HG03280 (cell line): ENCODE data around the gene TSPY9.
"Not testable (repeated sequence)": the region's sequence is repeated elsewhere in the genome, so short reads cannot be mapped to it uniquely, and the experiment has no call there.

ENCODE experiments used
- ATAC-seq: cut with Tn5 transposase; IDR thresholded peaks from one replicate; pipeline ENCODE4 v1.9.1; 2021; ENCODE audit warnings: mild to moderate bottlenecking, moderate library complexity; ENCODE audit not compliant: unreplicated experiment

Gene TSPY9, protein sequence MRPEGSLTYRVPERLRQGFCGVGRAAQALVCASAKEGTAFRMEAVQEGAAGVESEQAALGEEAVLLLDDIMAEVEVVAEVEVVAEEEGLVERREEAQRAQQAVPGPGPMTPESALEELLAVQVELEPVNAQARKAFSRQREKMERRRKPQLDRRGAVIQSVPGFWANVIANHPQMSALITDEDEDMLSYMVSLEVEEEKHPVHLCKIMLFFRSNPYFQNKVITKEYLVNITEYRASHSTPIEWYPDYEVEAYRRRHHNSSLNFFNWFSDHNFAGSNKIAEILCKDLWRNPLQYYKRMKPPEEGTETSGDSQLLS

DNA sequence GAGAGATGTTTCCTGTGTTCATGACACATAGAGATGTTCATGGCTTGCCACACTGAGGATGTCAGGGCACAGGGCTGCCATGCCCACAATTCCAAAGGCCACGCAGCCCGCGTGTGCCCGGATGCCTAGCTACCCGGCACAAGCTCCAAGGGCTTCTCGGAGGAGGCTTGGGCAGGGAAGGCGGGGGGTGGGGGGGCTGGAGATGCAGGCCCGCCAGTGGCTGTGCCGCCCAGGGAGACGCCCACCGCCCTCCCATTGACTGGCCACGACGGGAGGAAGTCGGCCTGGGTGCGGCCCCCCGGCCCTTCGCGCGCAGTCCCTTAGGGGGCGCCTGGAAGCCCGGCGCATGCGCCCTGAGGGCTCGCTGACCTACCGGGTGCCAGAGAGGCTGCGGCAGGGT is at the start of gene TSPY9:
Gene TSPY9 (plus strand): TSS at position 301 of the 400 bp plus-strand sequence. CDS start 46 bp downstream, at position 347.
- ATAC-seq: not testable (repeated sequence)

DNA sequence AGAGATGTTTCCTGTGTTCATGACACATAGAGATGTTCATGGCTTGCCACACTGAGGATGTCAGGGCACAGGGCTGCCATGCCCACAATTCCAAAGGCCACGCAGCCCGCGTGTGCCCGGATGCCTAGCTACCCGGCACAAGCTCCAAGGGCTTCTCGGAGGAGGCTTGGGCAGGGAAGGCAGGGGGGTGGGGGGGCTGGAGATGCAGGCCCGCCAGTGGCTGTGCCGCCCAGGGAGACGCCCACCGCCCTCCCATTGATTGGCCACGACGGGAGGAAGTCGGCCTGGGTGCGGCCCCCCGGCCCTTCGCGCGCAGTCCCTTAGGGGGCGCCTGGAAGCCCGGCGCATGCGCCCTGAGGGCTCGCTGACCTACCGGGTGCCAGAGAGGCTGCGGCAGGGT is 20.4 kb upstream of the TSPY9 start, which contains the start of gene TSPY1:
Gene TSPY1 (plus strand): TSS at position 301 of the 400 bp plus-strand sequence. CDS start 46 bp downstream, at position 347.
- ATAC-seq: not testable (repeated sequence)

DNA sequence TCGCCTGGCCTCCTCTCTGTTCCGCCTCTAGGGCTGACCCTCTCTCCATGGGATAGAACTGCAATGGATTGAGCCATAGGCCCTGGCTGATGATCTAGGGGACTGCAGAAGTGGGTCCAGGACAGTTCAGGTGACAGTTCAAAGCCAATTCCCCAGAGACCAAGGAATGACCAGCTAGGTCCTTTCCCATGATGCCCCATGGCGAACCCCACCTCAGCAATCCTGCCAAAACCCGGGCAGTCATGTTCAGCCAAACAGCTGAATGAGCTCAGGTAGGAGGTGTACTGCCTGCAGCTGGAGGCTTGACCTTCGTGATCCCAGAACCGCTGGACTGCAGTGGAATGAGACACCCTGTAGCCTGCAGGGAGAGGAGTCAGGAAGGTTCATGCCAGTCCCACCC is 17.3 kb downstream of the TSPY9 start:
- not testable (repeated sequence) for ATAC-seq

DNA sequence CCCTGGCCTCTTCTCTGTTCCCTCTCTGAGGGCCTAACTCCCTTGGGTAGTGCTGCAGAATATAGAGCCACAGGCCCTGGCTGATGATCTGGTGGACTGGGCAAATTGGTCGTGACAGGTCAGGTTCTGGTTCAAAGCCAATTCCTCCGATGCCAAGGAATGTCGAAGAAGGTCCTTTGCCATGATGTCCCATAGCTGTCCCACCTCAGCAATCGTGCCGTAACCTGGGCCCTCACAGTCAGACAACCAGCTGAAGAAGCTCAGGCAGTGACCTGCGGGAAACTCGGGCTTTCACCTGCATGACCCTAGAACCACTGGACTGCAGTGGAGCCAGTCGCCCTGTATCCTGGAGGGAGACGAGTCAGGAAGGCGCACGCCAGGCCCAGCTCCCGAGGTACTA is 29.2 kb downstream of the TSPY9 start:
- not testable (repeated sequence) for ATAC-seq

DNA sequence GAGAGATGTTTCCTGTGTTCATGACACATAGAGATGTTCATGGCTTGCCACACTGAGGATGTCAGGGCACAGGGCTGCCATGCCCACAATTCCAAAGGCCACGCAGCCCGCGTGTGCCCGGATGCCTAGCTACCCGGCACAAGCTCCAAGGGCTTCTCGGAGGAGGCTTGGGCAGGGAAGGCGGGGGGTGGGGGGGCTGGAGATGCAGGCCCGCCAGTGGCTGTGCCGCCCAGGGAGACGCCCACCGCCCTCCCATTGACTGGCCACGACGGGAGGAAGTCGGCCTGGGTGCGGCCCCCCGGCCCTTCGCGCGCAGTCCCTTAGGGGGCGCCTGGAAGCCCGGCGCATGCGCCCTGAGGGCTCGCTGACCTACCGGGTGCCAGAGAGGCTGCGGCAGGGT is 40.5 kb downstream of the TSPY9 start, which contains the start of gene TSPY10:
Gene TSPY10 (plus strand): TSS at position 301 of the 400 bp plus-strand sequence. CDS start 46 bp downstream, at position 347.
- ATAC-seq: not testable (repeated sequence)
